OCI-LY7 (cell line): ENCODE data around the gene HEPACAM2. TPM values are rescaled to one million over a fixed set of nuclear protein-coding genes. Genes with fewer than 3 reads are reported as not detected.

Source experiments
- BruUV-seq: library from RNA; stranded (reverse); fragments of 400-500 nt; replicated peaks from 2 replicates; lab custom pipeline; 2021; lab: Mats Ljungman, UMichigan
- CTCF ChIA-PET: fragments of 300-600 bp; sonication (Branson Sonifier 250); formaldehyde crosslinking; loops from one replicate; lab custom pipeline; 2022; ENCODE audit warnings: antibody characterized with exemption; ENCODE audit not compliant: unreplicated experiment; lab: Charles Lee
- POLR2A ChIA-PET: fragments of 300-600 bp; sonication (Branson Sonifier 250); formaldehyde crosslinking; loops from one replicate; lab custom pipeline; 2022; ENCODE audit warnings: antibody characterized with exemption; lab: Charles Lee
- DNase-seq: peaks from one replicate; pipeline ENCODE4 v3.0.0-alpha.2; 2015; ENCODE audit warnings: low spot score
- H2AFZ ChIP-seq: fragments of 200-600 bp; sonication (generic), shearing (Covaris generic); 2 replicates; pipeline ENCODE4 v1.6.1; 2014; ENCODE audit warnings: mild to moderate bottlenecking, antibody characterized with exemption, low read length, moderate library complexity
- H3K27ac ChIP-seq: fragments of 200-600 bp; sonication (generic); 2 replicates; pipeline ENCODE4 v1.5.1; 2014; ENCODE audit warnings: mixed run types, low read depth, mild to moderate bottlenecking, moderate library complexity, low read length, inconsistent platforms; ENCODE audit not compliant: poor library complexity, severe bottlenecking
- H3K36me3 ChIP-seq: fragments of 200-600 bp; sonication (generic); 2 replicates; pipeline ENCODE4 v1.6.1; 2014; ENCODE audit warnings: mild to moderate bottlenecking, antibody characterized with exemption, low read length, moderate library complexity, mixed read lengths; ENCODE audit not compliant: insufficient read depth
- H3K4me1 ChIP-seq: fragments of 200-600 bp; sonication (generic); 2 replicates; pipeline ENCODE4 v1.5.1; 2014; ENCODE audit warnings: mild to moderate bottlenecking, low read length; ENCODE audit not compliant: insufficient read depth, poor library complexity, severe bottlenecking
- H3K4me2 ChIP-seq: fragments of 200-600 bp; sonication (generic); 2 replicates; pipeline ENCODE4 v1.6.1; 2014; ENCODE audit warnings: mild to moderate bottlenecking, low read length
- H3K4me3 ChIP-seq: fragments of 200-600 bp; sonication (generic); 2 replicates; pipeline ENCODE4 v1.5.1; 2014; ENCODE audit warnings: mild to moderate bottlenecking, low read depth, low read length; ENCODE audit not compliant: poor library complexity, severe bottlenecking
- H3K79me2 ChIP-seq: fragments of 200-600 bp; sonication (generic); 2 replicates; pipeline ENCODE4 v1.6.1; 2016; ENCODE audit warnings: low read depth, mild to moderate bottlenecking, low read length, moderate library complexity, mixed read lengths; ENCODE audit not compliant: insufficient read depth
- H3K9me2 ChIP-seq: fragments of 200-600 bp; sonication (generic); 2 replicates; pipeline ENCODE4 v1.6.1; 2016; ENCODE audit warnings: mild to moderate bottlenecking, low read length, mixed read lengths; ENCODE audit not compliant: insufficient read depth
- H3K9me3 ChIP-seq: fragments of 200-600 bp; sonication (generic); 2 replicates; pipeline ENCODE4 v1.6.1; 2014; ENCODE audit warnings: mild to moderate bottlenecking, mixed run types, low read length, mixed read lengths
- H4K20me1 ChIP-seq: fragments of 200-600 bp; sonication (generic); 2 replicates; pipeline ENCODE4 v1.6.1; 2014; ENCODE audit warnings: mild to moderate bottlenecking, antibody characterized with exemption, low read length, moderate library complexity, mixed read lengths; ENCODE audit not compliant: insufficient read depth
- EZH2phosphoT487 ChIP-seq: fragments of 200-600 bp; sonication (generic); IDR thresholded peaks from 2 replicates; pipeline ENCODE4 v1.6.1; 2018; ENCODE audit warnings: low read depth, borderline replicate concordance, mild to moderate bottlenecking, mixed run types, antibody characterized with exemption, low read length, moderate library complexity, mixed read lengths
- intact Hi-C: fragments of 100-400 bp; cut with micrococcal nuclease; formaldehyde crosslinking; loops from one replicate; pipeline ENCODE4 v1.10.0; 2022; ENCODE audit not compliant: unreplicated experiment
- total RNA-seq, 2 experiments: library from RNA; depleted of rRNA in 1 of 2; stranded (reverse); fragments of >200 nt in 1 of 2; shearing (Covaris generic) in 1 of 2; gene quantifications; 2 replicates each; pipeline ENCODE4 v1.2.3, GENCODE V29; 2014 to 2022
- TF ChIP-seq, protein P1 (sequence below): fragments of 200-600 bp; sonication (generic); conservative IDR thresholded peaks from 2 replicates; pipeline ENCODE4 v1.5.1; 2014; ENCODE audit warnings: mild to moderate bottlenecking, antibody characterized with exemption, low read length, moderate library complexity, mixed read lengths

Gene HEPACAM2
- total RNA-seq, 2 experiments from 2014 or later, result not detected

DNA sequence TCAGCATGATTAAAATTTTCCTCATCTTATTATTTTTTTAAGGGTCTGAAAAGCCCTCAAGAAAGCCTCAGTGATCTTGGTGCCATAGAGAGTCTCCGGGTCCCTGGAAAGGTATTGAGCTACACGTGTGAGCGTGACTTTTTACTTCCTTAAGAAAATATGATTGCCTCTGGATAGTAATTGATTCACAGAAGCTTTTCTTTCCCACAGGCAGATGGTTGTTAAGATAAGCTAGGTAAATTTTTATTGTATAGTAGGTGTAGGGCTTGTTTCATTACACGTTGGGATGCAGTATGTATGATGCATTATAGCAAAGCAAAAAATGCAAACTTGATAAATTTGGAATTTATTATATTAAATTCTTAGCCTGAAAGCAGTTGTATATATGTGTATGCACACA lies 13.6 kb upstream of the HEPACAM2 start:
- Histone ChIP-seq H3K36me3 (no peaks in the 10 kb centered on the region), H3K79me2 (no peaks in the 10 kb centered on the region), H3K4me2 (no peak overlapping the region), H3K9me2 (no peaks in the 10 kb centered on the region), H3K9me3 (no peaks in the 10 kb centered on the region), H3K4me3 (no peak overlapping the region), H2AFZ (no peak overlapping the region), H3K4me1 (no peaks in the 10 kb centered on the region), H3K27ac (no peak overlapping the region), H4K20me1 (peaks cover 3% of the 10 kb centered on the region; the same call in 1 of the 2 replicates)
- ChIA-PET POLR2A (interaction anchor here (0.7 to 1.4 kb wide), 3 partner anchors 8 to 164 kb away, joined by 3 to 4 read pairs (median 3); partner anchors contain the start of gene VPS50), CTCF (no interaction called here)
- DNase-seq, result no peak
- intact Hi-C loops, result loop anchor here (10.0 kb wide), 2 partner anchors 405 to 645 kb away; partner anchors contain the start of genes CDK6 and FAM133B
- BruUV-seq, result no TSS peak
- TF ChIP-seq, protein P1, sequence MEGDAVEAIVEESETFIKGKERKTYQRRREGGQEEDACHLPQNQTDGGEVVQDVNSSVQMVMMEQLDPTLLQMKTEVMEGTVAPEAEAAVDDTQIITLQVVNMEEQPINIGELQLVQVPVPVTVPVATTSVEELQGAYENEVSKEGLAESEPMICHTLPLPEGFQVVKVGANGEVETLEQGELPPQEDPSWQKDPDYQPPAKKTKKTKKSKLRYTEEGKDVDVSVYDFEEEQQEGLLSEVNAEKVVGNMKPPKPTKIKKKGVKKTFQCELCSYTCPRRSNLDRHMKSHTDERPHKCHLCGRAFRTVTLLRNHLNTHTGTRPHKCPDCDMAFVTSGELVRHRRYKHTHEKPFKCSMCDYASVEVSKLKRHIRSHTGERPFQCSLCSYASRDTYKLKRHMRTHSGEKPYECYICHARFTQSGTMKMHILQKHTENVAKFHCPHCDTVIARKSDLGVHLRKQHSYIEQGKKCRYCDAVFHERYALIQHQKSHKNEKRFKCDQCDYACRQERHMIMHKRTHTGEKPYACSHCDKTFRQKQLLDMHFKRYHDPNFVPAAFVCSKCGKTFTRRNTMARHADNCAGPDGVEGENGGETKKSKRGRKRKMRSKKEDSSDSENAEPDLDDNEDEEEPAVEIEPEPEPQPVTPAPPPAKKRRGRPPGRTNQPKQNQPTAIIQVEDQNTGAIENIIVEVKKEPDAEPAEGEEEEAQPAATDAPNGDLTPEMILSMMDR, result no peak
- no peak for TF ChIP-seq EZH2phosphoT487

GRCh38 chr7:93238748-93239147 lies 12.5 kb upstream of the HEPACAM2 start:
- Histone ChIP-seq H3K79me2 (peaks cover 6% of the 10 kb centered on the region; the same call in 1 of the 2 replicates), H3K9me3 (no peaks in the 10 kb centered on the region), H3K36me3 (no peaks in the 10 kb centered on the region), H4K20me1 (peaks cover 3% of the 10 kb centered on the region; the same call in 1 of the 2 replicates), H3K4me1 (peaks cover 4% of the 10 kb centered on the region), H3K4me3 (no peak overlapping the region), H2AFZ (no peak overlapping the region), H3K4me2 (no peak overlapping the region), H3K9me2 (no peaks in the 10 kb centered on the region), H3K27ac (no peak overlapping the region)
- ChIA-PET CTCF (no interaction called here), POLR2A (interaction anchor here (0.7 kb wide), 1 partner anchor 1031 kb away, joined by 3 read pairs; no protein-coding TSS in a partner anchor)
- intact Hi-C loops, result loop anchor here (10.0 kb wide), 2 partner anchors 404 to 644 kb away; partner anchors contain the start of genes CDK6 and FAM133B
- DNase-seq, result no peak
- TF ChIP-seq, protein P1, result no peak
- no peak for TF ChIP-seq EZH2phosphoT487
- no TSS peak for BruUV-seq

GRCh38 chr7:93238131-93238530 lies 11.9 kb upstream of the HEPACAM2 start:
- Histone ChIP-seq H3K4me2 (no peak overlapping the region), H3K4me3 (no peak overlapping the region), H3K36me3 (no peaks in the 10 kb centered on the region), H3K4me1 (peaks cover 10% of the 10 kb centered on the region), H3K79me2 (peaks cover 13% of the 10 kb centered on the region), H2AFZ (no peak overlapping the region), H3K9me3 (no peaks in the 10 kb centered on the region), H4K20me1 (peaks cover 3% of the 10 kb centered on the region; the same call in 1 of the 2 replicates), H3K27ac (no peak overlapping the region), H3K9me2 (no peaks in the 10 kb centered on the region)
- POLR2A ChIA-PET, result no interaction called here
- TF ChIP-seq EZH2phosphoT487, result no peak
- TF ChIP-seq, protein P1, result no peak
- no peak for DNase-seq
- no TSS peak for BruUV-seq
- intact Hi-C loops, result loop anchor here (10.0 kb wide), 2 partner anchors 403 to 643 kb away; partner anchors contain the start of genes CDK6 and FAM133B
- CTCF ChIA-PET, result no interaction called here
